Gastrocnemius medialis (tissue), 4 donors: ENCODE measurements around the gene KRT79. TPM values are rescaled to one million over a fixed set of nuclear protein-coding genes. Genes with fewer than 3 reads are reported as not detected.

Experiments
- ATAC-seq, 2 donors: fragments of 150-250 bp; one replicate each; pipeline ENCODE4 v1.9.1; 2016
- DNase-seq, 2 donors: peaks; one replicate each; pipeline ENCODE4 v3.0.0-alpha.2; 2019
- H3K27ac ChIP-seq, 4 donors: fragments of 200-600 bp; sonication (generic); 1 replicate in 1 of 4; 2 replicates in 3 of 4; pipeline ENCODE4 v1.5.1; 2016 to 2018; ENCODE audit warnings: mild to moderate bottlenecking in 2 of 4, moderate library complexity in 1 of 4
- H3K27me3 ChIP-seq, 3 donors: fragments of 200-600 bp; sonication (generic) in 2 of 3; 1 replicate in 1 of 3; 2 replicates in 2 of 3; pipeline versions ENCODE4 v1.5.1 to v1.6.0; 2016 to 2019; ENCODE audit warnings: mild to moderate bottlenecking in 1 of 3, moderate library complexity in 1 of 3
- H3K36me3 ChIP-seq, 2 donors: fragments of 200-600 bp; sonication (generic) in 1 of 2; one replicate each; pipeline ENCODE4 v1.5.1; 2017 to 2018
- H3K4me1 ChIP-seq, 2 donors: fragments of 200-600 bp; sonication (generic) in 1 of 2; one replicate each; pipeline ENCODE4 v1.5.1; 2016 to 2017; ENCODE audit warnings: mild to moderate bottlenecking in 2 of 2
- H3K4me3 ChIP-seq, 4 donors: fragments of 200-600 bp; sonication (generic) in 3 of 4; 1 replicate in 1 of 4; 2 replicates in 3 of 4; pipeline ENCODE4 v1.5.1; 2016 to 2019; ENCODE audit warnings: mild to moderate bottlenecking in 2 of 4
- H3K9me3 ChIP-seq, 3 donors: fragments of 200-600 bp; sonication (generic) in 2 of 3; 1 replicate in 1 of 3; 2 replicates in 2 of 3; pipeline ENCODE4 v1.5.1; 2016 to 2019
- POLR2A ChIP-seq, 2 donors: fragments of 450-650 bp; IDR thresholded peaks; one replicate each; pipeline ENCODE4 v1.6.1; 2017; ENCODE audit warnings: antibody characterized with exemption in 2 of 2, mild to moderate bottlenecking in 2 of 2, moderate library complexity in 2 of 2
- in situ Hi-C, 4 donors: fragments of 200-750 bp; cut with MboI; loops; one replicate each; pipeline versions ENCODE4 v1.15.0 to v1.8.0; 2017; ENCODE audit warnings: low sequenced_read_pairs in 4 of 4
- intact Hi-C: fragments of 100-400 bp; cut with DNase I; formaldehyde crosslinking; loops from one replicate; pipeline ENCODE4 v1.15.1; 2023; ENCODE audit warnings: low total_unique reads
- total RNA-seq, 4 donors: library from RNA; depleted of rRNA; stranded (reverse); fragments of >200 nt; gene quantifications; one replicate each; pipeline versions ENCODE4 v1.1.0 to v1.2.3, GENCODE V29; 2016
- TF ChIP-seq, protein P1 (sequence below), 5 experiments: fragments of 450-650 bp in 3 of 5; fragments of 200-600 bp in 2 of 5; sonication (generic) in 2 of 5; IDR thresholded peaks in 4 of 5; conservative IDR thresholded peaks in 1 of 5; 1 replicate in 4 of 5; 2 replicates in 1 of 5; pipeline ENCODE4 v1.5.1; 2016 to 2019; ENCODE audit warnings: antibody characterized with exemption in 5 of 5, mild to moderate bottlenecking in 3 of 5, moderate library complexity in 3 of 5

The KRT79 gene
- total RNA-seq, 4 donors from 2014 or later = not detected

DNA sequence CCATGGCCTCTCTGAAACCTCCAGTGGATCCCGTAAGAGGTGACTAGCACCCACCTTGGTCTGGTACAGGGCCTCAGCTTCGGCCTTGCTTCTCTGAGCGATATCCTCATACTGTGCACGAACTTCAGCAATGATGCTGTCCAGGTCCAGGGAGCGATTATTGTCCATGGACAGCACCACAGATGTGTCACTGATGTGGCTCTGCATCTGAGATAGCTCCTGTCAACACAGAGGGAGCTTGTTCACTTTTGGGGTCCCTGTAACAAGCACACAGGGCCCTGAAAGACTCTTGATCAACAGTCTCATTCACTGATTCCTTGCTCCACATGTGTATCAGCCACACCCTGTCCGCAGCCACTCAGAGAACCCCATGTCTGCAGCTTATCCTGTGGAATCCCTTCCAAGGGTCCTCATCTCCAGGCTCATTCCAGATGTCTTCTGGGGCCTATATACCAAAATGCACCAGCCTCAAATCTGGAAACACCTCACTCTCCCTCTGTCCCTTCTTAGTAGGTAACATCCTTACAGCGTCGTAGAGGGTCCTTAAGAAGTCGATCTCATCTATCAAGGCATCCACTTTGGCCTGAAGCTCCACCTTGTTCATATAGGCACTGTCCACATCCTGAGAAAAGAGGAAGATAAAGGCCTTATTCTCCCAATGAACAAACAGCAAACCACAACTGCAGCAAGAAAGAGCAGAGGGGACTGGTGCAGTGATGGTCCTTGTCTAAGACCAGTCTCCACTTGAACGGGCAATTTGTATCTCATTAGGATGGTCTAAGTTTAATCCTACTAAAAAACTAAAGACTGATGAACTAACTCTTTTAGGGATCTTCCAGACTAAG lies 41.7 kb downstream of the KRT79 start:
- Histone ChIP-seq H3K36me3 (no peaks in the 10 kb centered on the region), H3K4me1 (no peaks in the 10 kb centered on the region), H3K27me3 (peaks cover 17 to 22% (median 19%) of the 10 kb centered on the region in 3 donors), H3K9me3 (no peaks in the 10 kb centered on the region), H3K27ac (no peak overlapping the region), H3K4me3 (no peak overlapping the region)
- ATAC-seq = no peak
- intact Hi-C loops = no loop called here
- TF ChIP-seq POLR2A (IDR thresholded peaks at IDR 0.05) = no peak
- TF ChIP-seq, protein P1, sequence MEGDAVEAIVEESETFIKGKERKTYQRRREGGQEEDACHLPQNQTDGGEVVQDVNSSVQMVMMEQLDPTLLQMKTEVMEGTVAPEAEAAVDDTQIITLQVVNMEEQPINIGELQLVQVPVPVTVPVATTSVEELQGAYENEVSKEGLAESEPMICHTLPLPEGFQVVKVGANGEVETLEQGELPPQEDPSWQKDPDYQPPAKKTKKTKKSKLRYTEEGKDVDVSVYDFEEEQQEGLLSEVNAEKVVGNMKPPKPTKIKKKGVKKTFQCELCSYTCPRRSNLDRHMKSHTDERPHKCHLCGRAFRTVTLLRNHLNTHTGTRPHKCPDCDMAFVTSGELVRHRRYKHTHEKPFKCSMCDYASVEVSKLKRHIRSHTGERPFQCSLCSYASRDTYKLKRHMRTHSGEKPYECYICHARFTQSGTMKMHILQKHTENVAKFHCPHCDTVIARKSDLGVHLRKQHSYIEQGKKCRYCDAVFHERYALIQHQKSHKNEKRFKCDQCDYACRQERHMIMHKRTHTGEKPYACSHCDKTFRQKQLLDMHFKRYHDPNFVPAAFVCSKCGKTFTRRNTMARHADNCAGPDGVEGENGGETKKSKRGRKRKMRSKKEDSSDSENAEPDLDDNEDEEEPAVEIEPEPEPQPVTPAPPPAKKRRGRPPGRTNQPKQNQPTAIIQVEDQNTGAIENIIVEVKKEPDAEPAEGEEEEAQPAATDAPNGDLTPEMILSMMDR (IDR thresholded peaks at IDR 0.05 in 4 of 5, conservative IDR thresholded peaks at IDR 0.05 in 1 of 5) = no peak
- no peak for DNase-seq
- in situ Hi-C loops = no loop called here

- in situ Hi-C loops (no loop called here), intact Hi-C loops (no loop called here)
- no peaks in the 10 kb centered on the region for H3K9me3 ChIP-seq
- H3K27me3 ChIP-seq = peaks cover 17 to 22% (median 19%) of the 10 kb centered on the region in 3 donors
- DNase-seq (no peak), ATAC-seq (no peak)
- no peaks in the 10 kb centered on the region for H3K4me1 ChIP-seq
- no peak overlapping the region for H3K4me3 ChIP-seq
- TF ChIP-seq, protein P1 (IDR thresholded peaks at IDR 0.05 in 4 of 5, conservative IDR thresholded peaks at IDR 0.05 in 1 of 5) = no peak
- no peak for TF ChIP-seq POLR2A (IDR thresholded peaks at IDR 0.05)
- H3K36me3 ChIP-seq = no peaks in the 10 kb centered on the region
- H3K27ac ChIP-seq = no peak overlapping the region
These were observed 42.6 kb downstream of the KRT79 start for GRCh38 chr12:52791271-52792184.

- Histone ChIP-seq H3K27me3 (peaks cover 17 to 22% (median 19%) of the 10 kb centered on the region in 3 donors), H3K36me3 (no peaks in the 10 kb centered on the region), H3K4me1 (no peaks in the 10 kb centered on the region), H3K27ac (no peak overlapping the region), H3K9me3 (no peaks in the 10 kb centered on the region), H3K4me3 (no peak overlapping the region)
- intact Hi-C loops (no loop called here), in situ Hi-C loops (no loop called here)
- no peak for DNase-seq
- ATAC-seq = no peak
- TF ChIP-seq POLR2A (IDR thresholded peaks at IDR 0.05) = no peak
- TF ChIP-seq, protein P1 (IDR thresholded peaks at IDR 0.05 in 4 of 5, conservative IDR thresholded peaks at IDR 0.05 in 1 of 5) = no peak
These were observed 43.5 kb downstream of the KRT79 start for GRCh38 chr12:52790427-52791270.

GRCh38 chr12:52789637-52790426 lies 44.3 kb downstream of the KRT79 start:
- no peak for TF ChIP-seq POLR2A (IDR thresholded peaks at IDR 0.05)
- TF ChIP-seq, protein P1 (IDR thresholded peaks at IDR 0.05 in 4 of 5, conservative IDR thresholded peaks at IDR 0.05 in 1 of 5) = no peak
- no peak for ATAC-seq

More at GRCh38 chr12:52789637-52790426, 44.3 kb downstream of the KRT79 start:
- Histone ChIP-seq H3K27ac (no peak overlapping the region), H3K9me3 (no peaks in the 10 kb centered on the region), H3K4me3 (no peak overlapping the region), H3K36me3 (no peaks in the 10 kb centered on the region), H3K4me1 (no peaks in the 10 kb centered on the region), H3K27me3 (peaks cover 19 to 22% (median 22%) of the 10 kb centered on the region in 3 donors)
- intact Hi-C loops = no loop called here
- no peak for DNase-seq
- in situ Hi-C loops = no loop called here
